SK-N-SH (cell line): ENCODE results near the gene RHOXF1.

Source experiments
- CTCF ChIP-seq: fragments of 200-600 bp; sonication (generic); IDR thresholded peaks from 2 replicates; pipeline ENCODE4 v1.6.1; 2017; ENCODE audit warnings: antibody characterized with exemption, mild to moderate bottlenecking, moderate library complexity
- EP300 ChIP-seq, 2 experiments: IDR thresholded peaks; 2 replicates each; pipeline versions ENCODE4 v1.4.0 to v1.6.1; 2012; ENCODE audit warnings: borderline replicate concordance in 1 of 2, low read depth in 1 of 2, low read length in 1 of 2
- MAX ChIP-seq: IDR thresholded peaks from 2 replicates; pipeline ENCODE4 v1.4.0; 2012; ENCODE audit warnings: low read depth
- MXI1 ChIP-seq: IDR thresholded peaks from 2 replicates; pipeline ENCODE4 v1.6.1; 2012; ENCODE audit warnings: mild to moderate bottlenecking, low read depth, low read length, improper control_type of control experiment
- POLR2AphosphoS5 ChIP-seq: IDR thresholded peaks from 2 replicates; pipeline ENCODE4 v1.6.1; 2012; ENCODE audit warnings: low read depth, low read length
- TF ChIP-seq, protein P1 (sequence below): IDR thresholded peaks from 2 replicates; pipeline ENCODE4 v1.4.0; 2012; ENCODE audit warnings: low read depth, borderline replicate concordance

GRCh38 chrX:120109378-120109777 is 6.3 kb downstream of the RHOXF1 start:
- no peak for TF ChIP-seq POLR2AphosphoS5
- no peak for TF ChIP-seq CTCF
- TF ChIP-seq, protein P1, sequence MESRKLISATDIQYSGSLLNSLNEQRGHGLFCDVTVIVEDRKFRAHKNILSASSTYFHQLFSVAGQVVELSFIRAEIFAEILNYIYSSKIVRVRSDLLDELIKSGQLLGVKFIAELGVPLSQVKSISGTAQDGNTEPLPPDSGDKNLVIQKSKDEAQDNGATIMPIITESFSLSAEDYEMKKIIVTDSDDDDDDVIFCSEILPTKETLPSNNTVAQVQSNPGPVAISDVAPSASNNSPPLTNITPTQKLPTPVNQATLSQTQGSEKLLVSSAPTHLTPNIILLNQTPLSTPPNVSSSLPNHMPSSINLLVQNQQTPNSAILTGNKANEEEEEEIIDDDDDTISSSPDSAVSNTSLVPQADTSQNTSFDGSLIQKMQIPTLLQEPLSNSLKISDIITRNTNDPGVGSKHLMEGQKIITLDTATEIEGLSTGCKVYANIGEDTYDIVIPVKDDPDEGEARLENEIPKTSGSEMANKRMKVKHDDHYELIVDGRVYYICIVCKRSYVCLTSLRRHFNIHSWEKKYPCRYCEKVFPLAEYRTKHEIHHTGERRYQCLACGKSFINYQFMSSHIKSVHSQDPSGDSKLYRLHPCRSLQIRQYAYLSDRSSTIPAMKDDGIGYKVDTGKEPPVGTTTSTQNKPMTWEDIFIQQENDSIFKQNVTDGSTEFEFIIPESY = no peak
- TF ChIP-seq EP300 (IDR thresholded peaks at IDR 0.05; ENCODE audit: borderline replicate concordance in 1 of 2, low read depth in 1 of 2, low read length in 1 of 2) = no peak
- no peak for TF ChIP-seq MAX
- no peak for TF ChIP-seq MXI1
